GM12872 (cell line): ENCODE measurements around the gene GBX1.
A peak's percentile ranks its signal among the peaks of the same experiment; 100 is the strongest.

Experiments
- CTCF ChIP-seq: IDR thresholded peaks from 3 replicates; pipeline ENCODE4 v1.5.1; 2011; ENCODE audit warnings: low read depth, mild to moderate bottlenecking, low read length, moderate library complexity; ENCODE audit not compliant: insufficient read depth

The GBX1 gene

GRCh38 chr7:151168787-151169162 lies 1.3 kb upstream of the GBX1 start:
- no peak for TF ChIP-seq CTCF

GRCh38 chr7:151168003-151168786 lies 701 bp upstream of the GBX1 start:
- peak; percentile 71 for TF ChIP-seq CTCF

- no peak for TF ChIP-seq CTCF
Observed at GRCh38 chr7:151166629-151167196, 781 bp downstream of the GBX1 start.

GRCh38 chr7:151161757-151162156 lies 5.7 kb downstream of the GBX1 start:
- TF ChIP-seq CTCF: no peak

GRCh38 chr7:151157645-151158329 lies 9.7 kb downstream of the GBX1 start:
- no peak for TF ChIP-seq CTCF

GRCh38 chr7:151152643-151153513 lies 14.6 kb downstream of the GBX1 start:
- no peak for TF ChIP-seq CTCF

- no peak for TF ChIP-seq CTCF
Observed at GRCh38 chr7:151150388-151150787, 17.1 kb downstream of the GBX1 start.
